SK-N-SH (cell line): ENCODE results near the gene SLC44A5. TPM values are rescaled to one million over a fixed set of nuclear protein-coding genes. Genes with fewer than 3 reads are reported as not detected.

Experiments used
- CTCF ChIA-PET: fragments of 300-600, 350-600 bp; formaldehyde crosslinking; extraction: SDS; loops from one replicate; lab custom pipeline; 2021; lab: Yijun Ruan, JAX
- POLR2A ChIA-PET: fragments of 350-600 bp; sonication (Branson Sonifier 250); formaldehyde crosslinking; extraction: SDS; loops from one replicate; lab custom pipeline; 2020; ENCODE audit warnings: antibody characterized with exemption, inconsistent platforms; lab: Yijun Ruan, JAX
- DNase-seq: peaks from one replicate; pipeline ENCODE4 v3.0.0; 2012
- H2AFZ ChIP-seq: fragments of 200-600 bp; sonication (generic); 2 replicates; pipeline ENCODE4 v1.8.1; 2016; ENCODE audit warnings: antibody characterized with exemption, mild to moderate bottlenecking, low read depth
- H3F3A ChIP-seq: fragments of 200-600 bp; sonication (generic); replicated peaks from 2 replicates; pipeline ENCODE3; 2016; ENCODE audit warnings: antibody characterized with exemption, mild to moderate bottlenecking; ENCODE audit not compliant: insufficient read depth
- H3K27ac ChIP-seq, 2 experiments: fragments of 200-500 bp in 1 of 2; fragments of 200-600 bp in 1 of 2; sonication (Bioruptor generic) in 1 of 2; sonication (generic), shearing (Covaris generic) in 1 of 2; 2 replicates each; pipeline versions ENCODE4 v1.5.1 to v1.6.1; 2014 to 2016; ENCODE audit warnings: low read depth in 2 of 2, inconsistent platforms in 1 of 2, low read length in 1 of 2, mild to moderate bottlenecking in 1 of 2, mixed read lengths in 1 of 2
- H3K27me3 ChIP-seq: fragments of 200-600 bp; sonication (generic), shearing (Covaris generic); 2 replicates; pipeline ENCODE4 v1.6.1; 2016; ENCODE audit warnings: mixed run types; ENCODE audit not compliant: insufficient read depth
- H3K36me3 ChIP-seq, 2 experiments: fragments of 200-500 bp in 1 of 2; fragments of 200-600 bp in 1 of 2; sonication (Bioruptor generic) in 1 of 2; sonication (generic) in 1 of 2; replicated peaks in 1 of 2; 2 replicates each; pipeline versions ENCODE3 to v1.5.1; 2014 to 2016; ENCODE audit warnings: low read length in 1 of 2, mild to moderate bottlenecking in 1 of 2; ENCODE audit not compliant: insufficient read depth in 2 of 2, control insufficient read depth in 1 of 2
- H3K4me1 ChIP-seq, 2 experiments: fragments of 200-500 bp in 1 of 2; fragments of 200-600 bp in 1 of 2; sonication (Bioruptor generic) in 1 of 2; sonication (generic), shearing (Covaris generic) in 1 of 2; 2 replicates each; pipeline versions ENCODE4 v1.5.1 to v1.6.1; 2014 to 2016; ENCODE audit warnings: low read depth in 1 of 2, low read length in 1 of 2, mixed run types in 1 of 2; ENCODE audit not compliant: insufficient read depth in 2 of 2, control insufficient read depth in 1 of 2
- H3K4me2 ChIP-seq: fragments of 200-600 bp; sonication (generic), shearing (Covaris generic); 2 replicates; pipeline ENCODE4 v1.6.1; 2017; ENCODE audit warnings: mixed run types
- H3K4me3 ChIP-seq, 2 experiments: fragments of 200-500 bp in 1 of 2; fragments of 200-600 bp in 1 of 2; sonication (Bioruptor generic) in 1 of 2; sonication (generic), shearing (Covaris generic) in 1 of 2; 2 replicates each; pipeline versions ENCODE4 v1.5.1 to v1.8.1; 2014 to 2016; ENCODE audit warnings: low read depth in 2 of 2, inconsistent platforms in 1 of 2, low read length in 1 of 2, mild to moderate bottlenecking in 1 of 2, mixed read lengths in 1 of 2, moderate library complexity in 1 of 2
- H3K79me2 ChIP-seq: fragments of 200-600 bp; sonication (generic); 2 replicates; pipeline ENCODE4 v1.8.1; 2017; ENCODE audit warnings: mild to moderate bottlenecking; ENCODE audit not compliant: insufficient read depth
- H3K9ac ChIP-seq: fragments of 200-600 bp; sonication (generic); 2 replicates; pipeline ENCODE4 v1.6.1; 2017; ENCODE audit warnings: mixed run types
- H3K9me2 ChIP-seq: fragments of 200-600 bp; sonication (generic); 2 replicates; pipeline ENCODE4 v1.6.1; 2017; ENCODE audit warnings: mixed run types
- H3K9me3 ChIP-seq: fragments of 200-600 bp; sonication (generic); 2 replicates; pipeline ENCODE4 v1.6.1; 2017; ENCODE audit warnings: mixed run types, mild to moderate bottlenecking, moderate library complexity
- H4K20me1 ChIP-seq: fragments of 200-600 bp; sonication (generic); 2 replicates; pipeline ENCODE4 v1.6.1; 2017; ENCODE audit warnings: mild to moderate bottlenecking, mixed run types; ENCODE audit not compliant: insufficient read depth
- EP300 ChIP-seq, 2 experiments: IDR thresholded peaks; 2 replicates each; pipeline versions ENCODE4 v1.4.0 to v1.6.1; 2012; ENCODE audit warnings: borderline replicate concordance in 1 of 2, low read depth in 1 of 2, low read length in 1 of 2
- FOSL2 ChIP-seq: IDR thresholded peaks from 2 replicates; pipeline ENCODE4 v1.4.0; 2012; ENCODE audit warnings: low read depth, mild to moderate bottlenecking, moderate library complexity, borderline replicate concordance
- GATA2 ChIP-seq: sonication (generic); formaldehyde crosslinking; IDR thresholded peaks from 2 replicates; pipeline ENCODE4 v1.5.0; 2020; ENCODE audit warnings: mild to moderate bottlenecking, missing genetic modification reagents
- JUND ChIP-seq: IDR thresholded peaks from 2 replicates; pipeline ENCODE4 v1.4.0; 2012
- MEF2A ChIP-seq: IDR thresholded peaks from 2 replicates; pipeline ENCODE4 v1.4.0; 2012; ENCODE audit warnings: low read depth, borderline replicate concordance
- MXI1 ChIP-seq: IDR thresholded peaks from 2 replicates; pipeline ENCODE4 v1.6.1; 2012; ENCODE audit warnings: mild to moderate bottlenecking, low read depth, low read length, improper control_type of control experiment
- NRF1 ChIP-seq: IDR thresholded peaks from 2 replicates; pipeline ENCODE4 v1.6.1; 2012; ENCODE audit warnings: low read depth, mild to moderate bottlenecking, low read length
- TCF12 ChIP-seq: IDR thresholded peaks from 2 replicates; pipeline ENCODE4 v1.4.0; 2012
- TEAD4 ChIP-seq: IDR thresholded peaks from 2 replicates; pipeline ENCODE4 v1.4.0; 2012; ENCODE audit warnings: mild to moderate bottlenecking, borderline replicate concordance; ENCODE audit not compliant: insufficient read depth
- YY1 ChIP-seq: IDR thresholded peaks from 2 replicates; pipeline ENCODE4 v1.4.0; 2012; ENCODE audit warnings: low read depth, mild to moderate bottlenecking
- WGBS: methylation state at CpG from one replicate; pipeline ENCODE4 v1.1.6; 2017; ENCODE audit warnings: low lambda C conversion rate; 5-methylcytosine and 5-hydroxymethylcytosine counted together
- polyA plus RNA-seq, 3 experiments: library from polyadenylated mRNA; depleted of rRNA; stranded (reverse); fragments of >200 nt; gene quantifications; 2 replicates each; pipeline ENCODE4 v1.2.3, GENCODE V29; 2012
- TF ChIP-seq, protein P1 (sequence below): IDR thresholded peaks from 2 replicates; pipeline ENCODE4 v1.4.0; 2012; ENCODE audit warnings: low read depth, borderline replicate concordance
- TF ChIP-seq, protein P2 (sequence below): IDR thresholded peaks from 2 replicates; pipeline ENCODE4 v1.4.0; 2012; ENCODE audit warnings: low read depth
- TF ChIP-seq, protein P3 (sequence below): IDR thresholded peaks from 2 replicates; pipeline ENCODE4 v1.4.0; 2012; ENCODE audit warnings: low read depth, borderline replicate concordance

Gene SLC44A5
- polyA plus RNA-seq, 1 of the 3 experiments (the other 2 are of a cell fraction): 4.9 TPM

DNA sequence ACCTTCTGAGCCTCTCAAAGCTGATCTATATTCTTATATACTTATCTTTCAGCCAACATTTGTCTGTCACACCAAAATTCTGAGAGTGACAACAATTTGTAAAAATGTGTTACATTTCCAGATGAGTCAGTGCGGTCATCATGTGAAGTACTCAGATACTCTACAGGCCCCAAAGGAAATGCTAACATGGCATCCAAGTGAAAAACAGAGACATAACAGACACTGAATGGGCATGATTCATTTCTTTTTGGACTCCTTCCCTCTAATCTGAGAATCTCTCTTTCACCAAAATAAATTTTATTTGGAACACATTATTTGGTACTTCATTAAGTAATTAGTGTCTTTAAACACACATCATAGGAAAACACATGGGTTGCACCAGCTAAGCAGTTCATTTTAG lies 96.6 kb downstream of the SLC44A5 start (continued):
- TF ChIP-seq, protein P1, sequence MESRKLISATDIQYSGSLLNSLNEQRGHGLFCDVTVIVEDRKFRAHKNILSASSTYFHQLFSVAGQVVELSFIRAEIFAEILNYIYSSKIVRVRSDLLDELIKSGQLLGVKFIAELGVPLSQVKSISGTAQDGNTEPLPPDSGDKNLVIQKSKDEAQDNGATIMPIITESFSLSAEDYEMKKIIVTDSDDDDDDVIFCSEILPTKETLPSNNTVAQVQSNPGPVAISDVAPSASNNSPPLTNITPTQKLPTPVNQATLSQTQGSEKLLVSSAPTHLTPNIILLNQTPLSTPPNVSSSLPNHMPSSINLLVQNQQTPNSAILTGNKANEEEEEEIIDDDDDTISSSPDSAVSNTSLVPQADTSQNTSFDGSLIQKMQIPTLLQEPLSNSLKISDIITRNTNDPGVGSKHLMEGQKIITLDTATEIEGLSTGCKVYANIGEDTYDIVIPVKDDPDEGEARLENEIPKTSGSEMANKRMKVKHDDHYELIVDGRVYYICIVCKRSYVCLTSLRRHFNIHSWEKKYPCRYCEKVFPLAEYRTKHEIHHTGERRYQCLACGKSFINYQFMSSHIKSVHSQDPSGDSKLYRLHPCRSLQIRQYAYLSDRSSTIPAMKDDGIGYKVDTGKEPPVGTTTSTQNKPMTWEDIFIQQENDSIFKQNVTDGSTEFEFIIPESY: 0 out of 2 replicates have a peak, but pooled peaks have one; percentile 58
- TF ChIP-seq EP300 (IDR thresholded peaks at IDR 0.05; ENCODE audit: borderline replicate concordance in 1 of 2, low read depth in 1 of 2, low read length in 1 of 2) (peak; percentile 39 to 92; a peak in 3 of 4 replicates), TEAD4 (peak; percentile 86)

DNA sequence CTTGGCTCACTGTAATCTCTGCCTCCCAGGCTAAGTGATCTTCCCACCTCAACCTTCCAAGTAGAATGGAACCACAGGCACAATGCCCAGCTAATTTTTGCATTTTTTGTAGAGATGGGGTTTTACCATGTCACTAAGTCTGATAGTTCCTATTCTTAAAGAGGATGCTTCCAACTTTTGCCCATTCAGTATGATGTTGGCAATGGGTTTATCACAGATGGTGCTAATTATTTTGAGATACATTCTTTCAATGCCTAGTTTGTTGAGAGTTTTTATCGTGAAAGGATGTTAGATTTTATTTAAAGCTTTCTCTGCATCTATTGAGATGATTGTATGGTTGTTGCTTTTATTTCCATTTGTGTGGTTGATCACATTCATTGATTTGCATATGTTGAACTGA lies 103.9 kb downstream of the SLC44A5 start:
- Histone ChIP-seq H3K4me2 (no peak overlapping the region), H3K9ac (no peak overlapping the region), H3K79me2 (no peaks in the 10 kb centered on the region), H3K4me3 (no peak overlapping the region), H4K20me1 (no peaks in the 10 kb centered on the region), H3K9me2 (no peaks in the 10 kb centered on the region), H3K27ac (no peak overlapping the region), H3K27me3 (no peaks in the 10 kb centered on the region), H3F3A (peaks cover 7% of the 10 kb centered on the region), H3K4me1 (peaks cover 0 to 11% of the 10 kb centered on the region in 2 experiments; a peak in 2 of 4 replicates), H2AFZ (no peak overlapping the region), H3K36me3 (no peaks in the 10 kb centered on the region), H3K9me3 (no peaks in the 10 kb centered on the region)
- ChIA-PET POLR2A (no interaction called here), CTCF (interaction anchor here (1.3 kb wide), 1 partner anchor 267 kb away, joined by 3 read pairs; no protein-coding TSS in a partner anchor)
- TF ChIP-seq YY1: no peak
- no peak for TF ChIP-seq GATA2 (CRISPR knock-in tag)
- TF ChIP-seq TEAD4: no peak
- no peak for TF ChIP-seq MEF2A
- no peak for TF ChIP-seq MXI1
- no peak for TF ChIP-seq NRF1
- TF ChIP-seq, protein P2, sequence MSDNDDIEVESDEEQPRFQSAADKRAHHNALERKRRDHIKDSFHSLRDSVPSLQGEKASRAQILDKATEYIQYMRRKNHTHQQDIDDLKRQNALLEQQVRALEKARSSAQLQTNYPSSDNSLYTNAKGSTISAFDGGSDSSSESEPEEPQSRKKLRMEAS: no peak
- WGBS: 80% methylated on average over 1 of the region's 1 CpG
- no peak for DNase-seq

DNA sequence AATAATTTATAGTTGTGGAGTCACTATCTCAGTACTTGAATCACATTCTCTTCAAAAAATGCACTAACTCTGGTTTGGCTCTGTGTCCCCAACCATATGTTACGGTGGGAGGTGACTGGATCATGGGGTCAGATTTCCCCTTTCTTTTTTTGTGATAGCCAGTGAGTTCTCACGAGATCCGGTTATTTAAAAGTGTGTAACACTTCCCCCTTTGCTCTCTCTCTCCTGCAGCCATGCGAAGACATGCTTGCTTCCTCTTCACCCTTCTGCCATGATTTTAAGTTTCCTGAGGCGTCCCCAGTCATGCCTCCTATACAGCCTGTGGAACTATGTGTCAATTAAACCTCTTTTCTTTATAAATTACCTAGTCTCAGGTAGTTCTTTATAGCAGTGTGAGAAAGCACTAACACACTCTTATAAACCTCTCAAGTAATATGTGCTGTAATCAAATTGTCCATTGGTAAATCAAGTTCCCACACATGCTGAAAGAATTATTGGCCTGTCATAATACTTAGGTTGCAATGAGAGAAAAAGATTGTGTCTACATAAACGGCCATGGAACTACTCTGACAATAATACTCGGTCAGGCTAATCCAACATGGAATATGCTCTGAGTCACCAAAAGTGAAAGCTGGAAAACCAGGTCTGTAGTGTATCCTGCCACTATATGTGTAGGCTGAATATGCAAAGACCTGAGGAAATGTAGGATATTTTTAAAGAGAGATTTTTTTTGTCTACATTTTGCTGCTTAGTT lies 107.5 kb downstream of the SLC44A5 start:
- H3K4me3 ChIP-seq: no peak overlapping the region; a peak in 1 of 4 replicates
- ChIA-PET CTCF (no interaction called here), POLR2A (no interaction called here)
- TF ChIP-seq FOSL2: peak; percentile 47; the same call in 1 of the 2 replicates
- TF ChIP-seq JUND: peak; percentile 16; the same call in 1 of the 2 replicates
- peak; percentile 27; the same call in 1 of the 2 replicates for TF ChIP-seq TCF12
- TF ChIP-seq, protein P3, sequence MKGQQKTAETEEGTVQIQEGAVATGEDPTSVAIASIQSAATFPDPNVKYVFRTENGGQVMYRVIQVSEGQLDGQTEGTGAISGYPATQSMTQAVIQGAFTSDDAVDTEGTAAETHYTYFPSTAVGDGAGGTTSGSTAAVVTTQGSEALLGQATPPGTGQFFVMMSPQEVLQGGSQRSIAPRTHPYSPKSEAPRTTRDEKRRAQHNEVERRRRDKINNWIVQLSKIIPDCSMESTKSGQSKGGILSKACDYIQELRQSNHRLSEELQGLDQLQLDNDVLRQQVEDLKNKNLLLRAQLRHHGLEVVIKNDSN: no peak
- WGBS: 62% methylated on average over 7 of the region's 7 CpGs
- H3K9me2 ChIP-seq: no peaks in the 10 kb centered on the region
- H3K9ac ChIP-seq: no peak overlapping the region
- H3K79me2 ChIP-seq: no peaks in the 10 kb centered on the region
- H2AFZ ChIP-seq: peak overlapping the region; percentile 29; the same call in 1 of the 2 replicates
- peaks cover 0 to 20% of the 10 kb centered on the region in 2 experiments; a peak in 2 of 4 replicates for H3K4me1 ChIP-seq
- H3K27me3 ChIP-seq: no peaks in the 10 kb centered on the region
- DNase-seq: no peak
- no peaks in the 10 kb centered on the region for H4K20me1 ChIP-seq
- no peaks in the 10 kb centered on the region for H3K9me3 ChIP-seq
- H3F3A ChIP-seq: peaks cover 7% of the 10 kb centered on the region
- H3K4me2 ChIP-seq: peak overlapping the region; percentile 43
- H3K27ac ChIP-seq: peak overlapping the region in 1 of 2 experiments; percentile 68; a peak in 3 of 4 replicates
- H3K36me3 ChIP-seq: no peaks in the 10 kb centered on the region
